Liver (tissue), 9 donors: ENCODE measurements around the gene ZNF280D. TPM values are rescaled to one million over a fixed set of nuclear protein-coding genes. Genes with fewer than 3 reads are reported as not detected.

Experiments used
- DNase-seq: peaks from one replicate; pipeline ENCODE4 v3.0.0-alpha.2; 2017; ENCODE audit warnings: low spot score
- H3K27ac ChIP-seq, 2 donors: one replicate each; pipeline ENCODE4 v1.7.0; 2013; ENCODE audit warnings: inconsistent platforms in 2 of 2, low read length in 2 of 2, control low read depth in 1 of 2, low read depth in 1 of 2, mild to moderate bottlenecking in 1 of 2
- H3K27me3 ChIP-seq, 4 donors: one replicate each; pipeline versions ENCODE4 v1.6.1 to v1.7.0; 2013; ENCODE audit warnings: low read length in 3 of 4, inconsistent platforms in 1 of 4, mild to moderate bottlenecking in 1 of 4, moderate library complexity in 1 of 4; ENCODE audit not compliant: control insufficient read depth in 4 of 4, insufficient read depth in 4 of 4
- H3K36me3 ChIP-seq, 4 donors: one replicate each; pipeline versions ENCODE4 v1.6.1 to v1.7.0; 2013; ENCODE audit warnings: low read length in 3 of 4, mild to moderate bottlenecking in 3 of 4, low read depth in 1 of 4, moderate library complexity in 1 of 4; ENCODE audit not compliant: control insufficient read depth in 4 of 4, insufficient read depth in 3 of 4
- H3K4me1 ChIP-seq, 4 donors: one replicate each; pipeline versions ENCODE4 v1.6.1 to v1.7.0; 2013; ENCODE audit warnings: low read length in 3 of 4, mild to moderate bottlenecking in 3 of 4, moderate library complexity in 1 of 4; ENCODE audit not compliant: control insufficient read depth in 4 of 4, insufficient read depth in 4 of 4
- H3K4me3 ChIP-seq, 3 donors: one replicate each; pipeline versions ENCODE4 v1.6.1 to v1.7.0; 2013; ENCODE audit warnings: low read length in 3 of 3, control low read depth in 1 of 3, low read depth in 1 of 3, mild to moderate bottlenecking in 1 of 3
- H3K9ac ChIP-seq, 2 donors: one replicate each; pipeline ENCODE4 v1.7.0; 2013; ENCODE audit warnings: low read length in 2 of 2, mild to moderate bottlenecking in 2 of 2, moderate library complexity in 2 of 2, control low read depth in 1 of 2, low read depth in 1 of 2
- H3K9me3 ChIP-seq, 4 donors: one replicate each; pipeline versions ENCODE4 v1.6.1 to v1.7.0; 2013; ENCODE audit warnings: low read length in 3 of 4; ENCODE audit not compliant: control insufficient read depth in 4 of 4
- ATF3 ChIP-seq: IDR thresholded peaks from 2 replicates; pipeline ENCODE4 v1.6.1; 2016; ENCODE audit warnings: antibody characterized with exemption
- CTCF ChIP-seq: fragments of 150-350 bp; IDR thresholded peaks from 2 replicates; pipeline ENCODE4 v1.5.1; 2017; ENCODE audit warnings: improper control_type of control experiment, low read depth, low read length; ENCODE audit not compliant: missing input control
- EGR1 ChIP-seq, 2 donors: IDR thresholded peaks; 2 replicates each; pipeline ENCODE4 v1.6.1; 2016 to 2018; ENCODE audit warnings: antibody characterized with exemption in 2 of 2, low read depth in 2 of 2
- FOXA1 ChIP-seq: IDR thresholded peaks from 2 replicates; pipeline ENCODE4 v1.6.1; 2016; ENCODE audit warnings: antibody characterized with exemption
- HNF4G ChIP-seq: IDR thresholded peaks from 2 replicates; pipeline ENCODE4 v1.6.1; 2016; ENCODE audit warnings: antibody characterized with exemption
- MAX ChIP-seq: IDR thresholded peaks from 2 replicates; pipeline ENCODE4 v1.6.1; 2016; ENCODE audit warnings: antibody characterized with exemption
- NR2F2 ChIP-seq: IDR thresholded peaks from 2 replicates; pipeline ENCODE4 v1.6.1; 2016; ENCODE audit warnings: antibody characterized with exemption
- RAD21 ChIP-seq, 2 donors: IDR thresholded peaks; 2 replicates each; pipeline ENCODE4 v1.6.1; 2016; ENCODE audit warnings: antibody characterized with exemption in 2 of 2, mild to moderate bottlenecking in 2 of 2
- REST ChIP-seq: IDR thresholded peaks from 2 replicates; pipeline ENCODE4 v1.6.1; 2016; ENCODE audit warnings: antibody characterized with exemption, mild to moderate bottlenecking
- SP1 ChIP-seq: IDR thresholded peaks from 2 replicates; pipeline ENCODE4 v1.6.1; 2018; ENCODE audit warnings: antibody characterized with exemption, mild to moderate bottlenecking
- TAF1 ChIP-seq: conservative IDR thresholded peaks from 2 replicates; pipeline ENCODE4 v1.6.1; 2016; ENCODE audit warnings: antibody characterized with exemption, mild to moderate bottlenecking
- YY1 ChIP-seq: IDR thresholded peaks from 2 replicates; pipeline ENCODE4 v1.6.1; 2016; ENCODE audit warnings: antibody characterized with exemption, mild to moderate bottlenecking
- WGBS: extraction: QIAGEN DNeasy Blood & Tissue Kit; methylation state at CpG from one replicate; pipeline ENCODE4 v1.1.7; 2013; 5-methylcytosine and 5-hydroxymethylcytosine counted together
- polyA plus RNA-seq, 2 donors: library from polyadenylated mRNA; stranded (reverse) in 1 of 2; unstranded in 1 of 2; fragments of 200-250 nt in 1 of 2; fragments of >200 nt in 1 of 2; fragmentation: Nextera tagmentation in 1 of 2; extraction: Ambion mirVana in 1 of 2; gene quantifications; one replicate each; pipeline versions ENCODE4 v1.2.1 to v1.2.3, GENCODE V29; 2013 to 2015
- total RNA-seq, 2 donors: library from RNA; depleted of rRNA; stranded (reverse); fragments of >200 nt; gene quantifications; one replicate each; pipeline ENCODE4 v1.2.3, GENCODE V29; 2014
- TF ChIP-seq, protein P1 (sequence below): IDR thresholded peaks from 2 replicates; pipeline ENCODE4 v1.6.1; 2016; ENCODE audit warnings: antibody characterized with exemption
- donor health status: healthy.
- donor health status: healthy.
- donor health status: healthy.
- donor health status: healthy.
- donor health status: healthy.

The ZNF280D gene
- total and polyA plus RNA-seq, 4 donors, result 5.2 to 32.6 (median 18.9) TPM

- no peak for TF ChIP-seq ATF3
- TF ChIP-seq SP1, result no peak
- no peak for TF ChIP-seq REST
- no peak for TF ChIP-seq HNF4G
- Histone ChIP-seq H3K27ac (no peak overlapping the region), H3K9me3 (peaks cover 0 to 19% (median 1%) of the 10 kb centered on the region in 4 donors), H3K4me3 (no peak overlapping the region), H3K9ac (no peak overlapping the region), H3K4me1 (no peaks in the 10 kb centered on the region), H3K27me3 (no peaks in the 10 kb centered on the region), H3K36me3 (no peaks in the 10 kb centered on the region)
- no peak for DNase-seq
- 96% methylated on average over 1 of the region's 1 CpG for WGBS
These were observed 132.9 kb downstream of the ZNF280D start for GRCh38 chr15:56600380-56600779.

GRCh38 chr15:56598991-56599390, 134.3 kb downstream of the ZNF280D start:
- Histone ChIP-seq H3K4me3 (no peak overlapping the region), H3K36me3 (no peaks in the 10 kb centered on the region), H3K27me3 (no peaks in the 10 kb centered on the region), H3K4me1 (no peaks in the 10 kb centered on the region), H3K9me3 (peaks cover 0 to 19% (median 1%) of the 10 kb centered on the region in 4 donors), H3K9ac (no peak overlapping the region), H3K27ac (no peak overlapping the region)
- no peak for DNase-seq
- TF ChIP-seq TAF1 (no peak), NR2F2 (no peak), HNF4G (no peak), RAD21 (IDR thresholded peaks at IDR 0.05) (no peak), MAX (no peak), FOXA1 (no peak), SP1 (no peak), ATF3 (no peak), EGR1 (IDR thresholded peaks at IDR 0.05; ENCODE audit: low read depth in 2 of 2) (no peak), YY1 (no peak), REST (no peak), CTCF (no peak)
- TF ChIP-seq, protein P1, sequence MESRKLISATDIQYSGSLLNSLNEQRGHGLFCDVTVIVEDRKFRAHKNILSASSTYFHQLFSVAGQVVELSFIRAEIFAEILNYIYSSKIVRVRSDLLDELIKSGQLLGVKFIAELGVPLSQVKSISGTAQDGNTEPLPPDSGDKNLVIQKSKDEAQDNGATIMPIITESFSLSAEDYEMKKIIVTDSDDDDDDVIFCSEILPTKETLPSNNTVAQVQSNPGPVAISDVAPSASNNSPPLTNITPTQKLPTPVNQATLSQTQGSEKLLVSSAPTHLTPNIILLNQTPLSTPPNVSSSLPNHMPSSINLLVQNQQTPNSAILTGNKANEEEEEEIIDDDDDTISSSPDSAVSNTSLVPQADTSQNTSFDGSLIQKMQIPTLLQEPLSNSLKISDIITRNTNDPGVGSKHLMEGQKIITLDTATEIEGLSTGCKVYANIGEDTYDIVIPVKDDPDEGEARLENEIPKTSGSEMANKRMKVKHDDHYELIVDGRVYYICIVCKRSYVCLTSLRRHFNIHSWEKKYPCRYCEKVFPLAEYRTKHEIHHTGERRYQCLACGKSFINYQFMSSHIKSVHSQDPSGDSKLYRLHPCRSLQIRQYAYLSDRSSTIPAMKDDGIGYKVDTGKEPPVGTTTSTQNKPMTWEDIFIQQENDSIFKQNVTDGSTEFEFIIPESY, result no peak
- WGBS, result 92% methylated on average over 5 of the region's 5 CpGs
